ENCODE results near the gene CSGALNACT2.
"Not testable (repeated sequence)": the region's sequence is repeated elsewhere in the genome, so short reads cannot be mapped to it uniquely, and the experiment has no call there.

CSGALNACT2 gene

GRCh38 chr10:43125274-43125845 lies 12.9 kb upstream of the CSGALNACT2 start:
- no peak for FAIRE-seq

DNA sequence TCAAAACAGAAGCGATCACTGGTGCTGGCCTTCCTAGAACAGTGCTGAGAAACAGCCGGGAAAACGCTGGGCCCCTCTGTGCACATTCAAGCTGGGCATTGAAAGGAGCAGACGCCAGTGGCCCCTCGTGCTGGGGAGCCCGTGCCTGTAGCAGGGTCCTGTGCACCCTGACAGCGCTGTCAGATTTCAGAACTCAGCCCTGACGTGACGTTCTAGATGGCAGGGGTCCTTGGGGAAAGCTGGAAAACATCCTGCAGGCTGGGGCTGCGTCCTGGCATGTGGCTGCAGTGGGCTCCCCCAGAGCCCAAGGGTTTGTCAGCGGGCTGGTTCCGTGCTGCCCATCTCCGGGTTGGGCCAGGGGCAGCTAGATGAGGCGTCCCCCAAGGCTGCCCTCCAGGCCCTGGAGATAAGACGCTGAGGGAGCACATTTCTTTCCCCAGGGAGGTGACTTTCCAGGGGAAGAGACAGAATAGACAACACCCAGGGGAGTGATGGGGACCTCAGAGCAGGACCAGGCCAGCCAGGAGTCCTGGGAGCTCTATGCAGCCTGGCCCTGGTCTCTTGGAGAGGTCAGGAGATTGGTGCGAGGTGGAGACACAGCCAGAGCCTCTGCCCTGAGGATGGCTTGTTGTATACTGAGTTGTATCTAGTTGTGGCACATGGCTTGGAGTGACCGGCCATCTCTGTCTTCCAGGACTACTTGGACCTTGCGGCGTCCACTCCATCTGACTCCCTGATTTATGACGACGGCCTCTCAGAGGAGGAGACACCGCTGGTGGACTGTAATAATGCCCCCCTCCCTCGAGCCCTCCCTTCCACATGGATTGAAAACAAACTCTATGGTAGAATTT lies 12.1 kb upstream of the CSGALNACT2 start:
- FAIRE-seq = no peak

DNA sequence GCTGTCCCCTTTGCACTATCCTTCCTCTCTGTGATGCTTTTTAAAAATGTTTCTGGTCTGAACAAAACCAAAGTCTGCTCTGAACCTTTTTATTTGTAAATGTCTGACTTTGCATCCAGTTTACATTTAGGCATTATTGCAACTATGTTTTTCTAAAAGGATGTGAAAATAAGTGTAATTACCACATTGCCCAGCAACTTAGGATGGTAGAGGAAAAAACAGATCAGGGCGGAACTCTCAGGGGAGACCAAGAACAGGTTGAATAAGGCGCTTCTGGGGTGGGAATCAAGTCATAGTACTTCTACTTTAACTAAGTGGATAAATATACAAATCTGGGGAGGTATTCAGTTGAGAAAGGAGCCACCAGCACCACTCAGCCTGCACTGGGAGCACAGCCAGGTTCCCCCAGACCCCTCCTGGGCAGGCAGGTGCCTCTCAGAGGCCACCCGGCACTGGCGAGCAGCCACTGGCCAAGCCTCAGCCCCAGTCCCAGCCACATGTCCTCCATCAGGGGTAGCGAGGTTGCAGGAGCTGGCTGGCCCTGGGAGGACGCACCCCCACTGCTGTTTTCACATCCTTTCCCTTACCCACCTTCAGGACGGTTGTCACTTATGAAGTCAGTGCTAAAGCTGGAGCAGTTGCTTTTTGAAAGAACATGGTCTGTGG lies 11.4 kb upstream of the CSGALNACT2 start:
- no peak for FAIRE-seq

DNA sequence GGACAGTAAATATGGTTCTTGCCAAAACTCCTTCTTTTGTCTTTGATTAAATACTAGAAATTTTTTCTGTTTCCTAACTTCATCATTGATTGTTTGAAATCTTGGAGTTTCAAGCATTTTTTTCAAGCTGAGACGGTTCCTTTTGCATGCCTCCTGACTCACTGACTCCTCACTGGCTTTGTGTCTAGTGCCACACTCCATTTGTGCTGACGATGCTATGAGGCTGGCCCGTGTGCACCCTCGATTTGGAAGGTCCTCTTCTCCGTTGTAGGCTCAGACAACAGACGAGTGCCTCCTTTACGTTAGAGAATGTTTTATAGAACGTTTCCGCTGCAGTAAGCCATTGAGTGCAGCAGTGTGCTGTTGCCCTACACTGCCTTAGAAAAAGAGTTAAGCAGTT lies 10.8 kb upstream of the CSGALNACT2 start:
- no peak for FAIRE-seq

GRCh38 chr10:43128331-43128730 lies 9.9 kb upstream of the CSGALNACT2 start:
- FAIRE-seq = no peak

DNA sequence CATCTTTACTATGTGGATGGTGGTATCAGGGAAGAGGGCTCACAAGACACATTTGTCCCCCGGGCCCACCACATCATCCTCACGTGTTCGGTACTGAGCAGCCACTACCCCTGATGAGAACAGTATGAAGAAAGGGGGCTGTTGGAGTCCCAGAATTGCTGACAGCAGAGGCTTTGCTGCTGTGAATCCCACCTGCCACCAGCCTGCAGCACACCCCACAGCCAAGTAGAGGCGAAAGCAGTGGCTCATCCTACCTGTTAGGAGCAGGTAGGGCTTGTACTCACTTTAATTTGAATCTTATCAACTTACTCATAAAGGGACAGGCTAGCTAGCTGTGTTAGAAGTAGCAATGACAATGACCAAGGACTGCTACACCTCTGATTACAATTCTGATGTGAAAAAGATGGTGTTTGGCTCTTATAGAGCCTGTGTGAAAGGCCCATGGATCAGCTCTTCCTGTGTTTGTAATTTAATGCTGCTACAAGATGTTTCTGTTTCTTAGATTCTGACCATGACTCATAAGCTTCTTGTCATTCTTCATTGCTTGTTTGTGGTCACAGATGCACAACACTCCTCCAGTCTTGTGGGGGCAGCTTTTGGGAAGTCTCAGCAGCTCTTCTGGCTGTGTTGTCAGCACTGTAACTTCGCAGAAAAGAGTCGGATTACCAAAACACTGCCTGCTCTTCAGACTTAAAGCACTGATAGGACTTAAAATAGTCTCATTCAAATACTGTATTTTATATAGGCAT lies 9.1 kb upstream of the CSGALNACT2 start:
- no peak for FAIRE-seq

- FAIRE-seq = no peak
Measured at GRCh38 chr10:43130770-43131171, 7.5 kb upstream of the CSGALNACT2 start.

- FAIRE-seq = no peak
Measured at GRCh38 chr10:43131256-43131655, 7.0 kb upstream of the CSGALNACT2 start.

GRCh38 chr10:43131906-43132305 lies 6.3 kb upstream of the CSGALNACT2 start:
- no peak for FAIRE-seq

DNA sequence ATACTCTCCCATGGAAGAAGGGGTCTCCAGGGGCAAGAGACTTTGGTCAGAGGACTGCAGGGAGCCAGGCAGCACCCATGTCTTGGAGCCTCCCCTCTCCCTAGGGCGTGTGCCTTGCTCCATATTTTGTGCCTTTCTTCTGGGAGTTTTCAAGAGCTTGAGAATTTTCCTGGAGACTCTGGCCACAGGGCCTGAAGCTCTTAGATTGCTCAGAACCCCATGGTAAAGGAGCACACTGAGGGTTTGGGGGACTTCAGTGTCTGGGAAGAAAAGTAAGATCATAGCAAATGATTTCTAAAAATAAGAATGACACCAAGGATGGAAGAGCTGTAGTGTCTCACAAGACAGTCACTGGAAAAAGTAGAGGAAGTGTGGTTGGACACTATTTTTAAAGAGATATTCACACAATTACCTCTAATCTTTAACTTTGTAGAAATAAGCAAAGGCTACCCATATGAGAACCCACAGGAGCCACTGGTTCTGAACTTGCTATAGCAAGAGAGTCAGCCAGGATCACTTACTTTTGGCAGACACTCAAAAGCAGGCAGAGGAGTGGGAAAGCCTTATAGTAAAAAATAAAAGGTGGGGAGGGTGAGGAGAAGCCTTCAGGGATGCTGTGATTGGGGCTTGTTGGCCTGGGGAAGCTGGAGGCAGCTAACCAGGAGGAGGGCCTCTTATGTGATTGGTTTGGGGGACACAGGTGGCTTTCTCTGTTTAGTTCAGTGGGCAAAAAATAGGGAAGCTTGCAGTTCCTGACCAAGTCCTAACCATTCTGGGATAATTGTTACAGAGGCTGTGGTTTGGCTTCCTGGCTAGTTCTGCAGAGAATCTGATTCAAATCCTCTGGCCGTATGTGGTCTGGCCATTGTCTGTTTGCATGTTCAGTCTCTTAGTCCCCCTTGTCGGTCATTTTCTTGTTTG lies 5.1 kb upstream of the CSGALNACT2 start:
- FAIRE-seq = no peak

- FAIRE-seq = no peak
Measured at GRCh38 chr10:43134126-43134905, 3.9 kb upstream of the CSGALNACT2 start.

GRCh38 chr10:43135064-43135463 lies 3.2 kb upstream of the CSGALNACT2 start:
- no peak for FAIRE-seq

- no peak for FAIRE-seq
Measured at GRCh38 chr10:43135656-43136055, 2.6 kb upstream of the CSGALNACT2 start.

- no peak for FAIRE-seq
Measured at GRCh38 chr10:43136432-43136831, 1.8 kb upstream of the CSGALNACT2 start.

- FAIRE-seq = no peak
Measured at GRCh38 chr10:43136995-43137716, 1.1 kb upstream of the CSGALNACT2 start.

DNA sequence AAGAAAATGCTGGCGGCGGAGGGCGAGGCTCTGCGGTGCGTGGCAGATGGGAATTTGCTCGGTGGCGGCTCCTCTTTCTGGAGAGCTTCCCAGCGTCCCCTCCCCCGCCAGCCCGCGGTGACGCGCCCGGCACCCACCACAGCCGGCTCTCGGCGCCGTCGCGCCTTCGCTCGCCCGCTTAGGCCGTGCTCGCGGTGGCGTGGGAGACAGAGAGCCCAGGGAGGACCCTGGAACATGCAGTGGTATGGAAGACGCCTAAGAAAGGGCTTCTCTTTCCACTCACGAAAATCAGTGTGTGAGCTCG lies 576 bp upstream of the CSGALNACT2 start:
- FAIRE-seq = no peak

GRCh38 chr10:43138757-43139241 lies 554 bp downstream of the CSGALNACT2 start:
- FAIRE-seq = no peak

- no peak for FAIRE-seq
Measured at GRCh38 chr10:43141421-43141820, 3.2 kb downstream of the CSGALNACT2 start.

GRCh38 chr10:43145311-43145710 lies 7.1 kb downstream of the CSGALNACT2 start:
- FAIRE-seq = no peak

- FAIRE-seq = not testable (repeated sequence)
Measured at GRCh38 chr10:43145936-43146335, 7.7 kb downstream of the CSGALNACT2 start.

GRCh38 chr10:43151371-43151770 lies 13.1 kb downstream of the CSGALNACT2 start:
- no peak for FAIRE-seq

Measured in G401.6 (cell line).